RKO (cell line): ENCODE measurements around the gene TP53I13.

Source experiments
- DNase-seq: peaks from one replicate; pipeline ENCODE4 v3.0.0-alpha.2; 2016; ENCODE audit warnings: low spot score

The TP53I13 gene

GRCh38 chr17:29567304-29567553, 1.3 kb upstream of the TP53I13 start:
- DNase-seq, result peak; percentile 41

GRCh38 chr17:29567554-29568330, 759 bp upstream of the TP53I13 start:
- peak; percentile 82 for DNase-seq

- DNase-seq, result peak; percentile 84
Observed at GRCh38 chr17:29569245-29569950, 897 bp downstream of the TP53I13 start.

- DNase-seq, result no peak
Observed at GRCh38 chr17:29570521-29570920, 2.0 kb downstream of the TP53I13 start.

GRCh38 chr17:29571486-29571882, 3.0 kb downstream of the TP53I13 start:
- no peak for DNase-seq

GRCh38 chr17:29571883-29572681, 3.6 kb downstream of the TP53I13 start:
- DNase-seq, result no peak

GRCh38 chr17:29572691-29573557, 4.4 kb downstream of the TP53I13 start:
- DNase-seq, result no peak

GRCh38 chr17:29573558-29573869, 5.0 kb downstream of the TP53I13 start:
- DNase-seq, result no peak

- no peak for DNase-seq
Observed at GRCh38 chr17:29573871-29574731, 5.6 kb downstream of the TP53I13 start.

GRCh38 chr17:29574732-29575510, 6.4 kb downstream of the TP53I13 start:
- no peak for DNase-seq

- DNase-seq, result no peak
Observed at GRCh38 chr17:29575511-29576213, 7.2 kb downstream of the TP53I13 start.

GRCh38 chr17:29576214-29577000, 7.9 kb downstream of the TP53I13 start:
- no peak for DNase-seq

- DNase-seq, result no peak
Observed at GRCh38 chr17:29577001-29577370, 8.5 kb downstream of the TP53I13 start.

GRCh38 chr17:29577385-29578211, 9.1 kb downstream of the TP53I13 start:
- DNase-seq, result no peak

- no peak for DNase-seq
Observed at GRCh38 chr17:29578626-29579485, 10.4 kb downstream of the TP53I13 start.

- DNase-seq, result peak; percentile 90
Observed at GRCh38 chr17:29579866-29580771, 11.6 kb downstream of the TP53I13 start.
